Suppressor macrophage treated with lipopolysaccharide for 4 hours (primary cell): Measurements from ENCODE around the gene EML5.
"Not testable (repeated sequence)": the region's sequence is repeated elsewhere in the genome, so short reads cannot be mapped to it uniquely, and the experiment has no call there.

Experiments used
- DNase-seq: peaks from one replicate; pipeline ENCODE4 v3.0.0-alpha.2; 2020

Gene EML5

GRCh38 chr14:88792473-88793258, at the start of gene EML5:
Gene EML5, minus strand, starts transcription at chr14:88792953. Its CDS starts 450 bp downstream, at chr14:88792503.
- peak; percentile 65 for DNase-seq

- DNase-seq, result no peak
Measured at GRCh38 chr14:88842414-88842813, 49.7 kb upstream of the EML5 start.

DNA sequence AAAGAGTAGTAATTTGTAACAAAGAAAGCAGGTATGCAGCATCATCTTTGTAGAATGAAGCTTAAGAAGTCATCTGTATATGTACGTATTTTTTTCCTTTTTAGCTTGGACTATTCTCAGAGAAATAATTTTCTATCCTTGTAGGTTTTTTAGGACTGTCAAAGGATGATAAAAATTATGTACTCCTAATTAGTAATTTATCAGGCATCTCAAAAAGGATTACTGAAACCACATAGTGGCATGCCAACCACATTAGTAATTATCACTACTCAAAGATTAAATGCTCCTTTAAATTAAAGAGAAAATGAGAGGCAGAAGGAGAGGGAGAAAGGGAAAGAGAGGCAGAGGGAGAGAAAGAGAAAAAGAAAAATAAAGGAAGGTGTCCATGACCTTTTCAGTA, 49.0 kb upstream of the EML5 start:
- no peak for DNase-seq

DNA sequence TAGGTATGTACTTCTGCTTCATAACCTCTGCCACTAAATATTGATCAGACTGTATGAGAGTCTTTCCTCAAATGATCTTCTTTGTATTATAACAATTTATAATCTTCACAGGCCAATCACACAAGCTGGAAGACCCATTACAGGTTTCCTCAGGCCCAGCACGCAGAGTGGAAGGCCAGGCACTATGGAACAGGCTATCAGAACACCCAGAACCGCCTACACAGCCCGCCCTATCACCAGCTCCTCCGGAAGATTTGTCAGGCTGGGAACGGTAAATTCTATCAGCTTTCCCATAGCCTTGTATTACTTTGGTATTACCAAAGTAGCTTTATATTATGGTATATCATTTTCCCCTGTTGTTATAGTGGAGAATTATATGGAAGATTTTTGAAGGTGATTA, 48.2 kb upstream of the EML5 start:
- no peak for DNase-seq

DNA sequence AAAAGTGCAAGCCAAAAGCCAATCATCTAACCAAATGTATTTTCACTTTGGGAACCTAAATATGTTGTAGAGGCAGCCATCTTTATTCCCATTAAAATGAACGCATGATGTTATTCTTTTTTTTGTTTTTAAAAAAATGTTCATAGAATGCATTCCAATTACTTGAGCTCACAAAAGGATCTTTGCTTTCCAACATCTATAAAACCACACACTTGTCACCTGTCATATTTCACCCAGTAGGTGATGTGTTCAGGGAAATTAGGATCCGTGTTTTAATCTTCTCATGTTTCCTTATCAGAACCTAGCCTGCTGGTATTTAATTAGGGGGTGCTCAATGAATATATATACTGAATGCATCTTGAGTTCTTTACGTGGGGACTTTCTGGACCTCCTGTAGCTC, 45.3 kb upstream of the EML5 start:
- no peak for DNase-seq

- DNase-seq, result no peak
Measured at GRCh38 chr14:88837495-88837894, 44.7 kb upstream of the EML5 start.

- DNase-seq, result peak; percentile 16
Measured at GRCh38 chr14:88835661-88836060, 42.9 kb upstream of the EML5 start.

DNA sequence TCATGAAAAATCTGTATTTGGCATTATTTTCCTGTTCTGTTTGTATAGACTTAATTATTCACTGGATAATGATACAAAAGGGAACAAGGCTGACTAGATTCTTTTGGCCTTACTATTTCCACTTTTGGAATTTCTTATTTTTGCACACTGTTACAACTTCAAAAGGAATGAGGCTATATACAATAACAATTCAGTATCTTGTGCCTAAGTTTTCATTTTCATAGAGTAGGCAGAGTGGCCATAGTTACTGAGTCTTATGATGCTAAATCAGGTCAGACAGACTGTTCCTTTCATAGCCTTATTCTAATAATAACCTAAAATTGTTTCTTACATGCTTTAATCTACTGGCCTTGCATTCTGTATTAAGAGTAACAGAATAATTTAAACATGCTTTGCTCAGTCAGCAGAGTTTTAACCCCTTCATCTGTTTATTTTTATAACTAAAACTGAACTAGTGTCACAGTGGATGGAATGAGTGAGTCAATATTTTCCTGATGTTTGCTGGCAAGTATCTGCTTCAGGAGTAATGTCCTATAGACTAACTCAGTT, 42.2 kb upstream of the EML5 start:
- peak; percentile 38 for DNase-seq

DNA sequence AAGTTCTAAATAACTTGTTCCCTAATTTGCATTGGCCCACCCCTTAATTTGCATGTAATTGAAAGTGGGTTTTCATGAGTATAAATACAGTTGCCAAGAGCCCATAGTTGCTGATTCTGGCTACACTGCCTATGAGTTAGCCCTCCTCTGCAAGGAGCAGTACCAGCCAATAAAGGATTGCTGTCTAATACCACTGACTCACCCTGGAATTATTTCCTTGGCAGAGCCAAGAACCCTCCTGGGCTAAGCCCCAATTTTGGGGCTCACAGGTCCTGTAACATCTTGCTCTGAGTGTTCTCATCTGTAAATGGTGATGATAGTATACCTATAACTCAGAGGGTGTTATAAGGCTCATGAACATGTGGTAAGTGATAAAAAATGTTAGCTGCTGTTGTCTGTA, 38.5 kb upstream of the EML5 start:
- DNase-seq, result no peak

- DNase-seq, result no peak
Measured at GRCh38 chr14:88829685-88830302, 37.0 kb upstream of the EML5 start.

GRCh38 chr14:88829188-88829587, 36.4 kb upstream of the EML5 start:
- peak; percentile 20 for DNase-seq

DNA sequence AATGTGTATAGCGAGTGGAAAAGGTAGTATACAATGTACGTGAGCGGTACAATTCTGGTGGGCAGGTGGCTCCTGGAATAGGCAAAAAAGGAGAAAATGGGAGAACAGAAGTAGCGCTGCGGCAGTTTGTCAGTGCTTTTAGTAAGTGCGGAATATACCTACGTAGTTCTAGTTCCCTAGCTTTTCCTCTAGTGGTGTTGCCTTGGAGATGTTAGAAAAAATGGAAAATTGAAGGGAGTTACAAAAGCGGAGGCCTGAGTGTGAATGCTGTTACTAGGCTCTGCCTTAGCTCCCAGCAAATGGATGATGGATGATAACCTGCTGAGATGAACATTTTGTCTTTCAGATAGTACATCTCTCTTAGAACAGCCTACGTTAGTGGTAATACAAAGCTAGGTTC, 32.8 kb upstream of the EML5 start:
- no peak for DNase-seq

DNA sequence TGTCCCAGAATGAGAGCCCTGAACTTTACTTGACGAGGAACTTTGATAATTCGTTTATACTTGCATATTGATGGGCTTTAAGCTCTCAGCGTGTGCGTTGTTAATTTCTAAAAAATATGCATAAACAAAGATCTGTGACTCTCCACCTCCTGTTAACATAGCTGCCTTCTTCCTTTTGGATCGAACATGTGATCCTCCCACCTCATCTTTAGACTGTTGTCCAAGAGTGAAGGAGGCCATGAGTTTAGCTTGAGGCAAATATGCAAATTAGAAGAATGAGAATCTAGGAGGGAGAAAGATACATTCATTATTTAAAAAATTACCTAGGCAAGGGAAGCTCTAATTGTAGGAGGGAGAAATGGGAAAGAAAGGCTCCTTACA, 32.3 kb upstream of the EML5 start:
- peak; percentile 24 for DNase-seq

DNA sequence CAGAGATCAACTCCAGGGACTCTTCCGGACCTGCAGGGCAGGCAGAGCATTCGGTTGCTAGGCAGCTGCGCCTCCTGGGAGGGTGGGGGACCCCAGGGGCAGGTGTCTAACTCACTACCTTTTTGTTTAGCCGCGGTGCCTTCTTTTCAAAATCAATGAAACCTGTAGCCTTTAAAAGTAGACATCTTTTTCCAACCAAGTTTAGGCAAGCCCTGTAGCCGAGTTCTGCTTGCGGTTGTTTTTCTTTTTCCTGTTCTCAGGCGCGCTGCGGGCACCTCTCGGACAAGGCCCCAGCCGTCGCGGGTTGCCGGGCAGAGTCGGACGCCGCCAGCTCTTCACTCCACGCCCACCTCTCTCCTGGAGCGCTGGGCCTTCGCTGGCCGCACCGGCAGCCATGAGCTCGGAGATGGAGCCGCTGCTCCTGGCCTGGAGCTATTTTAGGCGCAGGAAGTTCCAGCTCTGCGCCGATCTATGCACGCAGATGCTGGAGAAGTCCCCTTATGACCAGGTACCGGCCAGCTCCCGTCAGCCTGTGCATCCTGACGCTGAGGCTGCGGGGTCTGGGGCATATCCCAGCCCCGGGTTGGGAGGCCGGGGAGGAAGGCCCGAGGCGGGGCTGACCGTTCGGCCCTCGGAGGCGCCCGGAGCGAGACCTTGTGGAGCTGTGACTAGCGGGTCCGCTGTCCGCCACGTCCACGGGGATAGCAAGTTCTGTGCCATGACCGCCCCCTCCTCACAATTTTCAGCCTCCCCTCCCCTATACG, 31.7 kb upstream of the EML5 start, which contains the start of gene TTC8:
TTC8 (plus strand) TSS at position 338 of the 764 bp plus-strand sequence; CDS start at position 395, 57 bp downstream.
- DNase-seq, result peak; percentile 91

GRCh38 chr14:88823968-88824313, 31.2 kb upstream of the EML5 start:
- no peak for DNase-seq

- DNase-seq, result no peak
Measured at GRCh38 chr14:88821888-88822287, 29.1 kb upstream of the EML5 start.

DNA sequence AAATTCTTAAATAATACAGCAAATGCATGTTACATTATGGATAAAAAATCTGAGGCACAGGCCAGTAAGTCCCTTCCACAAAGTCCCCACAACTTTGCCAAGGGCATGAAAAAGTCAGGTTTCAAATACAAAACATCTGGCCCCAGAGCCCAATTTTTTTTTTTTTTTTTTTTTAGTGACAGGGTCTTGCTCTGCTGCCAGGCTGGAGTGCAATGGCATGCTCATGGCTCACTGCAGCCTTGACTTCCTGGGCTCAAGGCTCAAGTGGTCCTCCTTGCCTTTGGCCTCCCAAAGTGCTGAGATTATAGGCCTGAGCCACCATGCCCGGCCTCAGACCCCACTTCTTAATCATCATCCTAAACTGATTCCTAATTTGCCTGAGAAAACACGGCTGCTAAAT, 28.6 kb upstream of the EML5 start:
- no peak for DNase-seq

DNA sequence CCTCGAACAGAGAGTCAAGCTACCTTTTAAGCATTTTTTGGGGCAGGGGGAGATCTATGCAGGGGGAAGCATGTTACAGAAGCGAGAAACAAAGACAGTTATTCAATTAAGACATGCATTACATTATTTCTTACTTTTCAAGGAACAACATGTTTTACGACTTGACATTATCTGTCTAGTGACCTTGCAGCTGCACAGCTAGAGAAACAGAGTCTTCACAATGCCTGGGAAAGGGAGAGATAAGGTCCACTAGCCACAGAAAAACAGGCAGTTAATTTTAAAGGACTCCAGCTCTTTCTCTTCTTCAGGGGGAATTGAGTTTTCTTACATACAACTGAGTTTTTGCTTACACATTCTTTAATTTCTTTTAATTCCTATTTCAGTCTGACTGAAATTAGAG, 26.9 kb upstream of the EML5 start:
- DNase-seq, result not testable (repeated sequence)

DNA sequence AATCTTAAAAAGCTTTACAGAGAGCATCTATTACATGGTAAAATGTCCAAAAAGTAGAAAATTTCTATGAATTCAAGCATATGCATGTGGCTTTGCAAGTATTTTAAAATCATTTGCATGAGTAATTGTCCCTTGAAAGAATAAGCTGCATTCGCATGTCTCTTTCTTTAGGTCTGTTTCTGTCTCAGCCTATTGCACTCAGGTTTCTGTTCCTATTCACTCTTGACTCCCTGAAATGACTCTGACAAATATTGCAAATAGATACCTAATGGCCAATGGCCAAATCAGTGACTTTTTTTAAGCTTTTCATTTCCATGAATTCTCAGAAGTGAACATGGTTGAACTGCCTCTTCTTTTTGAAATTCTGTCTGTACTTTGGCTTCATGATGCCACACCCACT, 25.3 kb upstream of the EML5 start:
- DNase-seq, result no peak

DNA sequence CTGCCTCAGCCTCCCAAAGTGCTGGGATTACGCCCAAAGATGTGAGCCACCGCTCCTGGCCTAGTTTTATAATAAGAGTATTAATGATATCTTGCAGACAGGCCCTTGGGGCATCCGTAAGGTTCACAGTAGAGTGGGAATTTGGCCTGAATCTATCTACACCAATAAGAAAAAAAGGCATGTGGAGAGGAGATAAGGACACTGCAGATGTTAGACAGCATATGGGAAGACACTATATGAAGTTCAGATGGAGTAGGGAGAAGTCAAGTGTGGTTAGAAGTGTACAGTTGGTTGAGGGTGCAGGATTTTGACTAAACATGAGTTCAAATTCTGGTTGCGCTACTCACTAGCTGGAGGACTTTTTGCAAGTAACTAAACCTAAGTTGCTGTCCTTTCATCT, 23.2 kb upstream of the EML5 start:
- no peak for DNase-seq

DNA sequence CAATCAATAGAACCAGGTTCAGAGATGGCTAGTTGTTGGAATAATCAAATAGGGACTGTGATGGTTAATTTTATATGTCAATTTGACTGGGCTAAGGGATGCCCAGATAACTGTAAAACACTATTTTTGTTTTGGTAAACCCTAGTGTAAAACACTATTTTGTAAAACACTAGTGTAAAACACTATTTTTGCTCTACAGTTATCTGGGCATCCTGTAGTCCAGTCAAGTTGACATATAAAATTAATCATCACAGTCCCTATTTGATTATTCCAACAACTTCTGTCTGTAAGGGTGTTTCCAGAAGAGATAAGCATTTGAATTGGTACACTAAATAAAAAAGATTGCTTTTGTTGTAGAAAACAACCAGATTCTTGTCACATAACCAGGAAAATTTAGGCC, 15.6 kb upstream of the EML5 start:
- no peak for DNase-seq

DNA sequence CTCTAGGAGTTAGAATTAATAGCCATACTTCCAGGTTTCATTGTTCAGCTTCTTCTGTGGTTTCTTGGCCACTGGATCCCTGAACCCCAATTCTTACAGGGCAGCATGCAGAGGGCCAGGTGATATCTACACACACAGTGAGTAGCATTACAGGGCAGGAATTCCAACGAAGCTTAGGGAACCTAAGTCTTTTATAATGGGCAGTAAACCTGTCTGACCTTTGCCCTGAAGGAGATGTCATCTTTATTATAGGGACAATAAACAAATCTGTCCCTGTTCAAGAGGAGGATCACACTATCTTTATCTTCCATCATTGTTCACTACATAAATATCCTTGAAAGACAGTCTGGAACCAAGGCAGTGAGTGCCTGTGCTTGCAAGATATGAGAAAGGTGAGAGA, 11.7 kb upstream of the EML5 start:
- DNase-seq, result no peak

- peak; percentile 10 for DNase-seq
Measured at GRCh38 chr14:88804035-88804434, 11.3 kb upstream of the EML5 start.

GRCh38 chr14:88802596-88802995, 9.8 kb upstream of the EML5 start:
- DNase-seq, result no peak
